Cardiac muscle cell (in vitro differentiated cells and primary cell): ENCODE measurements around the gene WRAP73. TPM values are rescaled to one million over a fixed set of nuclear protein-coding genes. Genes with fewer than 3 reads are reported as not detected.

ENCODE experiments used
- DNase-seq, 2 donors: peaks; one replicate each; pipeline versions ENCODE4 v3.0.0 to v3.0.0-alpha.2; 2010 to 2017; ENCODE audit warnings: low read depth in 1 of 2, low spot score in 1 of 2
- H3K27ac ChIP-seq: fragments of 200-600 bp; sonication (generic); 2 replicates; pipeline ENCODE4 v1.5.1; 2016
- H3K27me3 ChIP-seq: fragments of 200-600 bp; sonication (generic); 2 replicates; pipeline ENCODE4 v1.6.0; 2016; ENCODE audit warnings: control low read depth
- H3K36me3 ChIP-seq: fragments of 200-600 bp; sonication (generic); 2 replicates; pipeline ENCODE4 v1.5.1; 2016; ENCODE audit warnings: control low read depth
- H3K4me1 ChIP-seq: fragments of 200-600 bp; sonication (generic); 2 replicates; pipeline ENCODE4 v1.8.1; 2017; ENCODE audit warnings: low read depth, mild to moderate bottlenecking, mixed run types
- H3K4me3 ChIP-seq: fragments of 200-600 bp; sonication (generic); 2 replicates; pipeline ENCODE4 v1.5.1; 2016; ENCODE audit warnings: mild to moderate bottlenecking
- H3K9me3 ChIP-seq: fragments of 200-600 bp; sonication (generic); 2 replicates; pipeline ENCODE4 v1.5.1; 2017; ENCODE audit warnings: low read depth, mild to moderate bottlenecking, control low read depth
- polyA plus RNA-seq: library from polyadenylated mRNA; unstranded; fragments of >200 nt; fragmentation: Nextera tagmentation; extraction: Ambion mirVana; gene quantifications from 2 replicates; pipeline ENCODE4 v1.2.1, GENCODE V29; 2016
- total RNA-seq: library from RNA; depleted of rRNA; stranded (reverse); fragments of >200 nt; gene quantifications from 2 replicates; pipeline ENCODE4 v1.2.3, GENCODE V29; 2016
- TF ChIP-seq, protein P1 (sequence below): IDR thresholded peaks from 2 replicates; pipeline ENCODE4 v1.5.1; 2012; ENCODE audit warnings: low read depth, mild to moderate bottlenecking, low read length

WRAP73 gene
- total and polyA plus RNA-seq, 2 experiments from 2014 or later = 21.6 to 25.9 TPM

DNA sequence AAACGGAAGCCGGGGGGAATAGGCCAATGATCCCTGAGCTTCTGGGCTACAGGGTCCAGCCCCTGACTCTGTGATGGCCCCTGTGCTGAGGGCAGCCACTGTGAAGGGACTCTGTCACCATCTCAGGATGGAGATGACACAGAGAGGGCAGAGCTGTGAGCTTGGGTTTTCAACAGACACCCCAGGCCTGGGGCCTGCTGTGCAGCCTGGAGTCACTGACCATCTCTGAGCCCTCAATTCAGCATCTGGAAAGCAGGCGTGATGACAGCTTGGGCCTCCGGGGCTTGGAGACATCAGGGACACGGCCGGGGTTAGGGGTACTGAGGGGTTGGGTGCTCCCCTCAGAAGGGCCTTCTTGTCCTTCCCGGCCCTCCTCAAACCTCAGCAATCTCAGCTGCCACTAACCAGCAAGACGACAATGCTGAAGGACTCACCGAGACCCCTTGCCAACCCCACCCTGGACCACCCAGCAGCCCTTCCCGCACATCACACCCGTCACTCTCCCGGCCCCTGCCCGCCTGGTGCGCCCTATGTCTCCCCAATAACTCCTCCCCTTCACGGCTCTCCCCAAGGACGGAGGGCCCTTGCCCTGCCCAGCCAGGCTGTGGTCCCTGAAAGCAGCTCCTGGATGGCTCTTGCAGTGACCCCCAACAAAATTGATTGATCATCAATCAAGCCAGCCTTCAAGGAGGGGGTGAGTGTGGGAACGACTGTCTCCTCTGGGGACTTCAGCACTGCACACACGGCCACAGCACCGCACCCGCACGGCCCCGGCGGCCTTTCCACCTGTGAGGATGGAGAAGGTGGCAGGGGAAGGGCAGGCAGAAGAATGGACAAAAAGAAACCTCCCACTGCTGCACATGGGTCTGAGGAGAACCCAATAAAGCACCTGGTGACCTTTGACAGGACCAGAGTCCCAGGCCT, 42.9 kb downstream of the WRAP73 start:
- no peaks in the 10 kb centered on the region for H3K4me1 ChIP-seq
- no peak overlapping the region for H3K27ac ChIP-seq
- no peaks in the 10 kb centered on the region for H3K36me3 ChIP-seq
- no peak for DNase-seq
- H3K4me3 ChIP-seq = no peak overlapping the region
- TF ChIP-seq, protein P1, sequence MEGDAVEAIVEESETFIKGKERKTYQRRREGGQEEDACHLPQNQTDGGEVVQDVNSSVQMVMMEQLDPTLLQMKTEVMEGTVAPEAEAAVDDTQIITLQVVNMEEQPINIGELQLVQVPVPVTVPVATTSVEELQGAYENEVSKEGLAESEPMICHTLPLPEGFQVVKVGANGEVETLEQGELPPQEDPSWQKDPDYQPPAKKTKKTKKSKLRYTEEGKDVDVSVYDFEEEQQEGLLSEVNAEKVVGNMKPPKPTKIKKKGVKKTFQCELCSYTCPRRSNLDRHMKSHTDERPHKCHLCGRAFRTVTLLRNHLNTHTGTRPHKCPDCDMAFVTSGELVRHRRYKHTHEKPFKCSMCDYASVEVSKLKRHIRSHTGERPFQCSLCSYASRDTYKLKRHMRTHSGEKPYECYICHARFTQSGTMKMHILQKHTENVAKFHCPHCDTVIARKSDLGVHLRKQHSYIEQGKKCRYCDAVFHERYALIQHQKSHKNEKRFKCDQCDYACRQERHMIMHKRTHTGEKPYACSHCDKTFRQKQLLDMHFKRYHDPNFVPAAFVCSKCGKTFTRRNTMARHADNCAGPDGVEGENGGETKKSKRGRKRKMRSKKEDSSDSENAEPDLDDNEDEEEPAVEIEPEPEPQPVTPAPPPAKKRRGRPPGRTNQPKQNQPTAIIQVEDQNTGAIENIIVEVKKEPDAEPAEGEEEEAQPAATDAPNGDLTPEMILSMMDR = no peak
- H3K9me3 ChIP-seq = no peaks in the 10 kb centered on the region
- H3K27me3 ChIP-seq = no peaks in the 10 kb centered on the region

GRCh38 chr1:3604997-3605823, 44.7 kb downstream of the WRAP73 start:
- H3K9me3 ChIP-seq = no peaks in the 10 kb centered on the region
- H3K27me3 ChIP-seq = no peaks in the 10 kb centered on the region
- no peak overlapping the region for H3K27ac ChIP-seq
- H3K36me3 ChIP-seq = no peaks in the 10 kb centered on the region
- DNase-seq = no peak
- no peak overlapping the region for H3K4me3 ChIP-seq
- TF ChIP-seq, protein P1 = no peak
- no peaks in the 10 kb centered on the region for H3K4me1 ChIP-seq

DNA sequence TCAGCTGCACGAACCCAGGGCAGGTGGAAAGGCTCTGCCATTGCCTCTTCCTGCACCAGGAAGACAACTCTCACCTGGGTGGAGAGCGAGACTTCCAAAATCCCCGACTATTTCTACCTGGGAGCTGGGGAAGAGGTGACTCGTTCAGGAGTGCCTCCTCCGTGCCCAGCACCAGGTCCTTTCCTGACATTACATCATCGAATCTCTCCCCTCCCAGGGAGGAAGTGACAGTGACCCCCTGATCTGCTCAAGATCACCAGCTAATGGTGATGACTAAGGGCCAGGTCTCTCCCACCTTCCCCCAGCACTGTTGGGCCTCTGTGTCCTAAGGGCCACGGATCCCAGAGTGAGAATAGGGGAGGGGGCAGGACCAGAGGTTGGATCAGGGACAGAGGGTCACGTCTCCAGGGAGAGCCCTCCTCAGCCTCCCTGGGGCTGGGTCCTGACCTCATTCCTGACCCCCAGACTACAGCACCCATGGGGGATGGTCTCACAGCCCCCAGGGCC, 45.4 kb downstream of the WRAP73 start:
- Histone ChIP-seq H3K4me3 (no peak overlapping the region), H3K9me3 (no peaks in the 10 kb centered on the region), H3K27me3 (no peaks in the 10 kb centered on the region), H3K4me1 (no peaks in the 10 kb centered on the region), H3K36me3 (no peaks in the 10 kb centered on the region), H3K27ac (no peak overlapping the region)
- DNase-seq = no peak
- TF ChIP-seq, protein P1 = no peak

DNA sequence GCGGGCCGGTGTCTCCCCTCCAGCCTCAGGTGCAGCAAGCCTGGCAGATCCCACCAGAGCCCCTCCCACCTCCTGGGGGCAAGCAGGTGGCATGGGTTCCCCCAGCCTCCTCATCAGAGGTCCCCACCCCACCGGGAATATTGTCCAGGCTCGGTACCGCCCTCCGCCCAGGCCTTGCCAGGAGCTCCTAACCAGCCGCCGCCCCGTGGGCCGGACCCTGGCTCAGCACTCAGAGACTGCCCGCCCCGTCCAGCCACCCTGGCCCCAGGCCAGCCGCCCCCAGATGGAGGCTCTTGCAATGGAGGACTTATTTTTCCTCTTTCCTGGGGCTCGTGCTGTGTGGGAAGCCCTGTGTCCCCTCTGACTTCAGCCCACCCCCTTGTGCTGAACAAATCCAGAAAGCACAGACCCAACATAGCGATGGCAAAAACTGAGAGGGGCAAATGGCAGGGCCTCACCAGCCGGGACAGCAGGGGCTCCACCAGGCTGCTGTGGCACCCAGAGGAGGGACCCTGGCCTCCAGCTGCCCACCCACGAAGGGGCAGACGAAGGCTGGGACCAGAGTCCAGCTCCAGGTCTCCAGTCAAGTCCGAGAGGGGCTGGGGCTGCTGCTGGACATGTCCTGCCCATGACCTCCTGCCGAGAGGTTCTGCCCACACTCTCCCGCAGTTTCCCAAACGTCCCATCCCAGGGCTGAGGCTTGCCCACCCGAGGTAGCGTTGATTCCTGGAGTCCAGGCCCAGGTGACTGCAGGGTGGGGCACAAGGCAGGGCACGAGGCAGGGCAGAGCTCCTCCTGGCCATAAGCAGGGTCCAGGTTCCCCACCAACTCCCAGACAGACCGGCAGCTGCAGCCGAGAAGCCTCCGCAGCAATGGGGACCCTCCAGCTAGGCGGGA, 46.1 kb downstream of the WRAP73 start:
- Histone ChIP-seq H3K9me3 (no peaks in the 10 kb centered on the region), H3K36me3 (no peaks in the 10 kb centered on the region), H3K27me3 (no peaks in the 10 kb centered on the region), H3K4me1 (peaks cover 2% of the 10 kb centered on the region), H3K4me3 (no peak overlapping the region), H3K27ac (no peak overlapping the region)
- DNase-seq = no peak
- TF ChIP-seq, protein P1 = no peak

DNA sequence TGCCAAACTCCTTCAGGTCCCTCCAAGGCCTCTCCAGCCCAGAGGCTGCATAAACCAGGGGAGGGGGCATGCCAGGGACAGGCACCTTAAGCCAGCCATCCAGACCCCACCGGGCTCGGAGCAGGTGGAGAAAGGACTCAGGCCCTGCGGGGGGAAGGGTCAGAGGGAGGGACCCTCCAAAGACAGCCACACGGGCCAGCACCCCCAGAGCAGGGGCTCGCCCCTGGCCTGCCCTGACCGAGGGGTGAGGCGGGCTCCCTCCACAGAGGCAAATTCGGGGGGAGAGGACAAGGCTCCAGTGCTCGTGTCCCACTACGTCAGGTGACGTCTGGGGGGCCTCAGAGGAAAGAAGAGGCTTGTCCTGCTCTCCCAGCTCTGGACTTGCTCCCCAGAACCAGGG, 46.7 kb downstream of the WRAP73 start:
- Histone ChIP-seq H3K27ac (no peak overlapping the region), H3K4me1 (peaks cover 9% of the 10 kb centered on the region), H3K36me3 (no peaks in the 10 kb centered on the region), H3K27me3 (no peaks in the 10 kb centered on the region), H3K9me3 (no peaks in the 10 kb centered on the region), H3K4me3 (no peak overlapping the region)
- TF ChIP-seq, protein P1 = no peak
- DNase-seq = no peak
